B cell (primary cell): ENCODE results near the gene SEC61A1. TPM values are rescaled to one million over a fixed set of nuclear protein-coding genes. Genes with fewer than 3 reads are reported as not detected.

ENCODE experiments used
- ATAC-seq: fragments of 200-7000 bp; cut with Tn5 transposase; one replicate; pipeline ENCODE4 v1.10.0; 2021; ENCODE audit warnings: low read depth, mild to moderate bottlenecking, moderate number of reproducible peaks, moderate library complexity
- CTCF ChIA-PET: fragments of 350-600 bp; sonication (Branson Sonifier 250); formaldehyde crosslinking; loops from one replicate; lab custom pipeline; 2021; ENCODE audit warnings: antibody characterized with exemption, inconsistent platforms; lab: Charles Lee
- POLR2A ChIA-PET: fragments of 350-600 bp; sonication (Branson Sonifier 250); formaldehyde crosslinking; loops from one replicate; lab custom pipeline; 2021; ENCODE audit warnings: antibody characterized with exemption; lab: Charles Lee
- DNase-seq: peaks from one replicate; pipeline ENCODE4 v3.0.0; 2013
- H2AFZ ChIP-seq: 2 replicates; pipeline ENCODE4 v1.6.1; 2012; ENCODE audit warnings: mild to moderate bottlenecking, low read depth, low read length; ENCODE audit not compliant: insufficient read depth, poor library complexity, severe bottlenecking
- H3K27ac ChIP-seq, 2 donors: 1 replicate in 1 of 2; 2 replicates in 1 of 2; pipeline ENCODE4 v1.5.1; 2012 to 2013; ENCODE audit warnings: low read length in 2 of 2, mild to moderate bottlenecking in 2 of 2, moderate library complexity in 1 of 2
- H3K27me3 ChIP-seq, 4 experiments: fragments of 200-600 bp in 1 of 4; sonication (generic) in 1 of 4; replicated peaks in 1 of 4; 1 replicate in 2 of 4; 2 replicates in 2 of 4; pipeline versions ENCODE4 v1.6.1 to v1.7.0; 2013 to 2016; ENCODE audit warnings: low read length in 3 of 4, mild to moderate bottlenecking in 2 of 4, mixed read lengths in 1 of 4, moderate library complexity in 1 of 4; ENCODE audit not compliant: insufficient read depth in 4 of 4, control insufficient read depth in 3 of 4; ENCODE audit errors: control extremely low read depth in 1 of 4
- H3K36me3 ChIP-seq, 2 experiments: replicated peaks in 1 of 2; 1 replicate in 1 of 2; 2 replicates in 1 of 2; pipeline versions ENCODE4 v1.6.1 to v1.7.1; 2013; ENCODE audit warnings: low read length in 1 of 2; ENCODE audit not compliant: insufficient read depth in 2 of 2, control insufficient read depth in 1 of 2; ENCODE audit errors: control extremely low read depth in 1 of 2, extremely low read depth in 1 of 2
- H3K4me1 ChIP-seq, 2 donors: fragments of 200-600 bp in 1 of 2; sonication (generic) in 1 of 2; 1 replicate in 1 of 2; 2 replicates in 1 of 2; pipeline versions ENCODE4 v1.5.1 to v1.6.1; 2013 to 2017; ENCODE audit warnings: low read length in 2 of 2; ENCODE audit not compliant: control insufficient read depth in 2 of 2, insufficient read depth in 2 of 2
- H3K4me2 ChIP-seq: replicated peaks from 2 replicates; pipeline ENCODE3; 2012; ENCODE audit warnings: mild to moderate bottlenecking, low read depth, low read length; ENCODE audit not compliant: poor library complexity, severe bottlenecking
- H3K4me3 ChIP-seq, 5 experiments: fragments of 200-600 bp in 1 of 5; sonication (generic) in 1 of 5; 1 replicate in 3 of 5; 2 replicates in 2 of 5; pipeline versions ENCODE4 v1.5.1 to v1.7.0; 2011 to 2016; ENCODE audit warnings: low read length in 4 of 5, mild to moderate bottlenecking in 4 of 5, low read depth in 2 of 5, control low read depth in 1 of 5, moderate library complexity in 1 of 5; ENCODE audit not compliant: insufficient read depth in 1 of 5; ENCODE audit errors: control extremely low read depth in 1 of 5, extremely low read depth in 1 of 5
- H3K79me2 ChIP-seq: fragments of 200-600 bp; sonication (generic); one replicate; pipeline ENCODE4 v1.6.0; 2016; ENCODE audit warnings: low read length; ENCODE audit not compliant: control insufficient read depth, insufficient read depth
- H3K9ac ChIP-seq: fragments of 200-600 bp; sonication (generic); 2 replicates; pipeline ENCODE4 v1.6.1; 2017; ENCODE audit warnings: mild to moderate bottlenecking, low read length, moderate library complexity
- H3K9me3 ChIP-seq, 3 donors: one replicate each; pipeline versions ENCODE4 v1.6.1 to v1.7.1; 2013; ENCODE audit warnings: low read length in 2 of 3; ENCODE audit not compliant: control insufficient read depth in 2 of 3, insufficient read depth in 1 of 3; ENCODE audit errors: control extremely low read depth in 1 of 3
- H4K20me1 ChIP-seq: 2 replicates; pipeline ENCODE4 v1.6.0; 2012; ENCODE audit warnings: mild to moderate bottlenecking, low read length; ENCODE audit not compliant: insufficient read depth, control insufficient read depth, poor library complexity, severe bottlenecking
- H3K27ac Mint-ChIP-seq: one replicate; pipeline ENCODE4 v1.8.0; 2021; ENCODE audit warnings: mixed read lengths
- H3K27me3 Mint-ChIP-seq: one replicate; pipeline ENCODE4 v1.8.0; 2021; ENCODE audit warnings: mixed read lengths
- H3K4me1 Mint-ChIP-seq: one replicate; pipeline ENCODE4 v1.8.0; 2021; ENCODE audit warnings: mixed read lengths
- H3K4me3 Mint-ChIP-seq: one replicate; pipeline ENCODE4 v1.8.0; 2021; ENCODE audit warnings: mixed read lengths
- H3K9me3 Mint-ChIP-seq: one replicate; pipeline ENCODE4 v1.8.0; 2022; ENCODE audit warnings: mixed read lengths; ENCODE audit not compliant: insufficient read depth
- EZH2 ChIP-seq: IDR thresholded peaks from 2 replicates; pipeline ENCODE4 v1.6.1; 2012; ENCODE audit warnings: borderline replicate concordance, low read depth, mild to moderate bottlenecking, moderate library complexity, low read length; ENCODE audit not compliant: insufficient read depth, poor library complexity, severe bottlenecking
- WGBS: methylation state at CpG from one replicate; pipeline ENCODE4 v1.1.5; 2013; ENCODE audit warnings: missing lambda C conversion rate; ENCODE audit not compliant: insufficient coverage; 5-methylcytosine and 5-hydroxymethylcytosine counted together
- intact Hi-C: fragments of 100-400 bp; cut with micrococcal nuclease; formaldehyde crosslinking; loops from one replicate; pipeline ENCODE4 v1.10.0; 2022
- polyA plus RNA-seq: library from polyadenylated mRNA; depleted of rRNA; stranded (reverse); fragments of >200 nt; gene quantifications from 2 replicates; pipeline ENCODE4 v1.2.3, GENCODE V29; 2012
- total RNA-seq, 2 donors: library from RNA; stranded (reverse); fragments of 120-200 nt in 1 of 2; gene quantifications; 1 replicate in 1 of 2; 2 replicates in 1 of 2; pipeline versions ENCODE4 v1.2.3 to v1.2.4, GENCODE V29; 2013 to 2022
- TF ChIP-seq, protein P1 (sequence below): fragments of 200-600 bp; IDR thresholded peaks from one replicate; pipeline ENCODE4 v1.8.0; 2022; ENCODE audit warnings: antibody characterized with exemption, mild to moderate bottlenecking

The SEC61A1 gene
- total and polyA plus RNA-seq, 2 donors (not counting 1 experiment from before 2014, with no cell fraction given): 48.4 to 79.4 TPM

DNA sequence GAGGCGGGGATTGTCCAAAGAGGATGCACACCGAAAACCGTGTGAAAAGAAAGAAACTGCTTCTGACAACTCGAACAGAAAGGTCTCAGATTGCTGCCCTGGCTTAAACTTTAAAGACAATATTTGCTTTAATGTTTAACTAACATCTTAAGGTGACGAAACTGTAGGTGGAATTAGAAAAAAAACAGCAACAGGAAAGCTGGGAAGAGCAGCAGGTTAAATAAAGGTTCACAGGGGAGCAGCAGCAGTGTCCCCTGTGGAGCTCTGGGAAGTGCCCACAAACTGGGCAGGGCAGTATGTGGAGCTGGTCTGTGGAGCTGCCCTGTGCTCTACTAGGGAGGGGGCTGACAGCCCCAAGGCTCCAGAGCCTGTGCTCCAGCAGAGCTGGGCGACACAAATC lies 46.0 kb downstream of the SEC61A1 start:
- WGBS: 100% methylated on average over 2 of the region's 6 CpGs
- H3K4me1 ChIP-seq: no peaks in the 10 kb centered on the region
- ATAC-seq (no peak), DNase-seq (no peak)
- H3K27me3 ChIP-seq: no peaks in the 10 kb centered on the region
- Mint-ChIP-seq H3K27me3 (no peaks in the 10 kb centered on the region), H3K9me3 (no peaks in the 10 kb centered on the region), H3K4me3 (no peak overlapping the region), H3K27ac (no peak overlapping the region), H3K4me1 (no peaks in the 10 kb centered on the region)
- H3K9me3 ChIP-seq: no peaks in the 10 kb centered on the region
- CTCF ChIA-PET: interaction anchor here (1.3 to 8.3 kb wide), 4 partner anchors 11 to 35 kb away, joined by 3 to 78 read pairs (median 8); no protein-coding TSS in a partner anchor
- POLR2A ChIA-PET: no interaction called here
- H3K4me2 ChIP-seq: no peak overlapping the region
- H3K36me3 ChIP-seq: peaks cover 0 to 73% of the 10 kb centered on the region in 2 experiments
- no peak overlapping the region for H3K9ac ChIP-seq
- H2AFZ ChIP-seq: no peak overlapping the region
- H3K4me3 ChIP-seq: no peak overlapping the region
- TF ChIP-seq, protein P1, sequence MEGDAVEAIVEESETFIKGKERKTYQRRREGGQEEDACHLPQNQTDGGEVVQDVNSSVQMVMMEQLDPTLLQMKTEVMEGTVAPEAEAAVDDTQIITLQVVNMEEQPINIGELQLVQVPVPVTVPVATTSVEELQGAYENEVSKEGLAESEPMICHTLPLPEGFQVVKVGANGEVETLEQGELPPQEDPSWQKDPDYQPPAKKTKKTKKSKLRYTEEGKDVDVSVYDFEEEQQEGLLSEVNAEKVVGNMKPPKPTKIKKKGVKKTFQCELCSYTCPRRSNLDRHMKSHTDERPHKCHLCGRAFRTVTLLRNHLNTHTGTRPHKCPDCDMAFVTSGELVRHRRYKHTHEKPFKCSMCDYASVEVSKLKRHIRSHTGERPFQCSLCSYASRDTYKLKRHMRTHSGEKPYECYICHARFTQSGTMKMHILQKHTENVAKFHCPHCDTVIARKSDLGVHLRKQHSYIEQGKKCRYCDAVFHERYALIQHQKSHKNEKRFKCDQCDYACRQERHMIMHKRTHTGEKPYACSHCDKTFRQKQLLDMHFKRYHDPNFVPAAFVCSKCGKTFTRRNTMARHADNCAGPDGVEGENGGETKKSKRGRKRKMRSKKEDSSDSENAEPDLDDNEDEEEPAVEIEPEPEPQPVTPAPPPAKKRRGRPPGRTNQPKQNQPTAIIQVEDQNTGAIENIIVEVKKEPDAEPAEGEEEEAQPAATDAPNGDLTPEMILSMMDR: no peak
- TF ChIP-seq EZH2: no peak
- intact Hi-C loops: no loop called here
- H4K20me1 ChIP-seq: peaks cover 10% of the 10 kb centered on the region
- H3K27ac ChIP-seq: no peak overlapping the region
- H3K79me2 ChIP-seq: peaks cover 4% of the 10 kb centered on the region

DNA sequence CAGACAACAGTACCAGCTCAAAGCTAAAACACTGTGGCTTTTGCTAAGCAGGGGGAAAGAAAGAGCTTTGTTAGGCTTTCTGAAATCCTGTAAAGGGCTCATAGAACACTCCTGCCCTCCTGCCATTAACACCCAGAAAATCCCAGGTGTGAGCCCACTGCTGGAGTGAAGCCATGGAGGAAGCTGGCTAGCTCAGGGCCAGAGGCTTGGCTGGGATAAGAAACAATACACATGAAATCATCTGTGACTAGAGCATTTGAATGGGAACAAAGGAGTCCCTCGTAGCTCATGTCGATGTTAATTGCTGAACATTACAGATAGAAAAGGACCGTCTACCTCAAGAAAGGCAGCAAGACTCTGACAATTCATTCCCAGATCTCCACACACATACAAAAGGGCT lies 47.9 kb downstream of the SEC61A1 start:
- no peaks in the 10 kb centered on the region for H3K9me3 ChIP-seq
- H3K4me1 Mint-ChIP-seq: no peaks in the 10 kb centered on the region
- ATAC-seq (no peak), DNase-seq (no peak)
- no peaks in the 10 kb centered on the region for H3K27me3 Mint-ChIP-seq
- no peak overlapping the region for H3K4me3 ChIP-seq
- H3K27me3 ChIP-seq: no peaks in the 10 kb centered on the region
- peaks cover under 1% of the 10 kb centered on the region for H4K20me1 ChIP-seq
- H3K9ac ChIP-seq: no peak overlapping the region
- no peak overlapping the region for H3K27ac ChIP-seq
- POLR2A ChIA-PET: interaction anchor here (1.1 kb wide), 1 partner anchor 23 kb away, joined by 3 read pairs; the partner anchor contains the start of gene RUVBL1
- TF ChIP-seq, protein P1: no peak
- no peak for TF ChIP-seq EZH2
- H3K4me2 ChIP-seq: no peak overlapping the region
- H2AFZ ChIP-seq: no peak overlapping the region
- H3K27ac Mint-ChIP-seq: no peak overlapping the region
- 89% methylated on average over 3 of the region's 3 CpGs for WGBS
- CTCF ChIA-PET: interaction anchor here (1.0 to 8.3 kb wide), 3 partner anchors 10 to 34 kb away, joined by 3 to 78 read pairs (median 3); no protein-coding TSS in a partner anchor
- no peaks in the 10 kb centered on the region for H3K79me2 ChIP-seq
- H3K4me1 ChIP-seq: no peaks in the 10 kb centered on the region
- H3K4me3 Mint-ChIP-seq: no peak overlapping the region
- H3K36me3 ChIP-seq: peaks cover 0 to 79% of the 10 kb centered on the region in 2 experiments
- intact Hi-C loops: no loop called here
- H3K9me3 Mint-ChIP-seq: no peaks in the 10 kb centered on the region
